ENCODE data around the gene RMC1.
"Not testable (repeated sequence)": the region's sequence is repeated elsewhere in the genome, so short reads cannot be mapped to it uniquely, and the experiment has no call there.

RMC1 gene

GRCh38 chr18:23503038-23503962 lies at the start of gene RMC1:
Gene RMC1, plus strand, starts transcription at chr18:23503511. Its CDS starts 108 bp downstream, at chr18:23503619.
- DNase-seq, result peak; percentile 92

GRCh38 chr18:23453680-23454058 lies 49.6 kb upstream of the RMC1 start:
- peak; percentile 18 for DNase-seq

- no peak for DNase-seq
These were observed 46.5 kb upstream of the RMC1 start for GRCh38 chr18:23456835-23457234.

- no peak for DNase-seq
These were observed 44.3 kb upstream of the RMC1 start for GRCh38 chr18:23458830-23459529.

- no peak for DNase-seq
These were observed 43.8 kb upstream of the RMC1 start for GRCh38 chr18:23459530-23459921.

- no peak for DNase-seq
These were observed 42.7 kb upstream of the RMC1 start for GRCh38 chr18:23460285-23461273.

GRCh38 chr18:23462876-23463275 lies 40.4 kb upstream of the RMC1 start:
- no peak for DNase-seq

- DNase-seq, result no peak
These were observed 34.4 kb upstream of the RMC1 start for GRCh38 chr18:23468753-23469459.

GRCh38 chr18:23470620-23471387 lies 32.5 kb upstream of the RMC1 start:
- DNase-seq, result no peak

- DNase-seq, result no peak
These were observed 31.8 kb upstream of the RMC1 start for GRCh38 chr18:23471486-23471885.

GRCh38 chr18:23479829-23480505 lies 23.3 kb upstream of the RMC1 start:
- no peak for DNase-seq

GRCh38 chr18:23484561-23485182 lies 18.6 kb upstream of the RMC1 start:
- no peak for DNase-seq

GRCh38 chr18:23485386-23485785 lies 17.9 kb upstream of the RMC1 start:
- no peak for DNase-seq

GRCh38 chr18:23487738-23488570 lies 15.4 kb upstream of the RMC1 start:
- DNase-seq, result no peak

- not testable (repeated sequence) for DNase-seq
These were observed 13.7 kb upstream of the RMC1 start for GRCh38 chr18:23489586-23489985.

- no peak for DNase-seq
These were observed 9.7 kb upstream of the RMC1 start for GRCh38 chr18:23493654-23494053.

- no peak for DNase-seq
These were observed 8.3 kb upstream of the RMC1 start for GRCh38 chr18:23494992-23495391.

- no peak for DNase-seq
These were observed 7.4 kb upstream of the RMC1 start for GRCh38 chr18:23495723-23496440.

- no peak for DNase-seq
These were observed 5.2 kb upstream of the RMC1 start for GRCh38 chr18:23498117-23498516.
